ENCODE results near the gene UGT1A5. TPM values are rescaled to one million over a fixed set of nuclear protein-coding genes. Genes with fewer than 3 reads are reported as not detected.
"Not testable (repeated sequence)": the region's sequence is repeated elsewhere in the genome, so short reads cannot be mapped to it uniquely, and the experiment has no call there.

UGT1A5 gene
- total RNA-seq, 2 experiments from 2014 or later, result not detected

GRCh38 chr2:233707940-233708644 is 4.6 kb upstream of the UGT1A5 start:
- Mint-ChIP-seq H3K4me3 (no peak overlapping the region), H3K27me3 (peaks cover 16% of the 10 kb centered on the region), H3K36me3 (peaks cover 2% of the 10 kb centered on the region), H3K9me3 (peaks cover 6% of the 10 kb centered on the region), H3K4me1 (no peaks in the 10 kb centered on the region), H3K27ac (no peak overlapping the region)
- no peak for DNase-seq

GRCh38 chr2:233708942-233709341 is 3.8 kb upstream of the UGT1A5 start:
- peaks cover 7% of the 10 kb centered on the region for H3K4me1 Mint-ChIP-seq
- H3K9me3 Mint-ChIP-seq, result peaks cover 4% of the 10 kb centered on the region
- peaks cover 16% of the 10 kb centered on the region for H3K27me3 Mint-ChIP-seq
- H3K36me3 Mint-ChIP-seq, result peaks cover 2% of the 10 kb centered on the region
- no peak for DNase-seq
- no peak overlapping the region for H3K27ac Mint-ChIP-seq
- no peak overlapping the region for H3K4me3 Mint-ChIP-seq

- H3K4me3 Mint-ChIP-seq, result no peak overlapping the region
- H3K36me3 Mint-ChIP-seq, result no peaks in the 10 kb centered on the region
- no peaks in the 10 kb centered on the region for H3K9me3 Mint-ChIP-seq
- DNase-seq, result peak; percentile 65
- peaks cover 22% of the 10 kb centered on the region for H3K27me3 Mint-ChIP-seq
- H3K27ac Mint-ChIP-seq, result no peak overlapping the region
- H3K4me1 Mint-ChIP-seq, result peaks cover 8% of the 10 kb centered on the region
Measured at GRCh38 chr2:233711312-233712008, 1.2 kb upstream of the UGT1A5 start.

- Mint-ChIP-seq H3K36me3 (no peaks in the 10 kb centered on the region), H3K9me3 (no peaks in the 10 kb centered on the region), H3K4me1 (peaks cover 8% of the 10 kb centered on the region), H3K4me3 (no peak overlapping the region), H3K27me3 (peaks cover 30% of the 10 kb centered on the region), H3K27ac (no peak overlapping the region)
- no peak for DNase-seq
Measured at GRCh38 chr2:233713262-233713615, 532 bp downstream of the UGT1A5 start.

GRCh38 chr2:233714121-233714520 is 1.4 kb downstream of the UGT1A5 start:
- no peaks in the 10 kb centered on the region for H3K9me3 Mint-ChIP-seq
- no peak for DNase-seq
- H3K27me3 Mint-ChIP-seq, result peaks cover 34% of the 10 kb centered on the region
- H3K4me1 Mint-ChIP-seq, result peaks cover 8% of the 10 kb centered on the region
- H3K27ac Mint-ChIP-seq, result no peak overlapping the region
- no peak overlapping the region for H3K4me3 Mint-ChIP-seq
- H3K36me3 Mint-ChIP-seq, result no peaks in the 10 kb centered on the region

GRCh38 chr2:233718552-233718951 is 5.8 kb downstream of the UGT1A5 start, which contains the start of gene UGT1A4:
Gene UGT1A4 (plus strand): TSS chr2:233718736. CDS start chr2:233718821, 85 bp downstream.
- no peak within 1 kb of the TSS for H3K27ac Mint-ChIP-seq
- H3K27me3 Mint-ChIP-seq, result peaks cover 33% of the 10 kb centered on the region
- no peaks in the 10 kb centered on the region for H3K36me3 Mint-ChIP-seq
- no peak for DNase-seq
- no peaks in the 10 kb centered on the region for H3K9me3 Mint-ChIP-seq
- H3K4me1 Mint-ChIP-seq, result peaks cover 5% of the 10 kb centered on the region
- no peak within 1 kb of the TSS for H3K4me3 Mint-ChIP-seq

- peaks cover 16% of the 10 kb centered on the region for H3K27me3 Mint-ChIP-seq
- DNase-seq, result no peak
- no peak within 1 kb of the TSS for H3K4me3 Mint-ChIP-seq
- no peak within 1 kb of the TSS for H3K27ac Mint-ChIP-seq
- H3K4me1 Mint-ChIP-seq, result no peaks in the 10 kb centered on the region
- no peaks in the 10 kb centered on the region for H3K36me3 Mint-ChIP-seq
- no peaks in the 10 kb centered on the region for H3K9me3 Mint-ChIP-seq
Measured at GRCh38 chr2:233728723-233729301, 16.1 kb downstream of the UGT1A5 start, which contains the start of gene UGT1A3. Gene UGT1A3 (plus strand): TSS chr2:233729042. CDS start chr2:233729127, 85 bp downstream.

- not testable (repeated sequence) for H3K9me3 Mint-ChIP-seq, H3K36me3 Mint-ChIP-seq, DNase-seq, H3K4me1 Mint-ChIP-seq, H3K27ac Mint-ChIP-seq, H3K4me3 Mint-ChIP-seq
- peaks cover 16% of the 10 kb centered on the region for H3K27me3 Mint-ChIP-seq
Measured at GRCh38 chr2:233736868-233737653, 24.4 kb downstream of the UGT1A5 start.

GRCh38 chr2:233740870-233741269 is 28.2 kb downstream of the UGT1A5 start:
- H3K27ac Mint-ChIP-seq, result no peak overlapping the region
- H3K36me3 Mint-ChIP-seq, result no peaks in the 10 kb centered on the region
- no peaks in the 10 kb centered on the region for H3K9me3 Mint-ChIP-seq
- DNase-seq, result no peak
- H3K27me3 Mint-ChIP-seq, result peaks cover 17% of the 10 kb centered on the region
- no peak overlapping the region for H3K4me3 Mint-ChIP-seq
- H3K4me1 Mint-ChIP-seq, result no peaks in the 10 kb centered on the region

- H3K27me3 Mint-ChIP-seq, result peaks cover 12% of the 10 kb centered on the region
- no peaks in the 10 kb centered on the region for H3K4me1 Mint-ChIP-seq
- no peak overlapping the region for H3K4me3 Mint-ChIP-seq
- H3K27ac Mint-ChIP-seq, result no peak overlapping the region
- no peak for DNase-seq
- no peaks in the 10 kb centered on the region for H3K36me3 Mint-ChIP-seq
- H3K9me3 Mint-ChIP-seq, result no peaks in the 10 kb centered on the region
Measured at GRCh38 chr2:233743464-233744259, 31.0 kb downstream of the UGT1A5 start.

GRCh38 chr2:233745073-233745755 is 32.5 kb downstream of the UGT1A5 start:
- no peak for DNase-seq
- Mint-ChIP-seq H3K9me3 (peaks cover 5% of the 10 kb centered on the region), H3K4me3 (no peak overlapping the region), H3K27me3 (peaks cover 18% of the 10 kb centered on the region), H3K4me1 (no peaks in the 10 kb centered on the region), H3K27ac (no peak overlapping the region), H3K36me3 (no peaks in the 10 kb centered on the region)

GRCh38 chr2:233745838-233746237 is 33.1 kb downstream of the UGT1A5 start:
- H3K4me3 Mint-ChIP-seq, H3K36me3 Mint-ChIP-seq, H3K4me1 Mint-ChIP-seq, H3K9me3 Mint-ChIP-seq, DNase-seq, H3K27ac Mint-ChIP-seq: not testable (repeated sequence)
- H3K27me3 Mint-ChIP-seq, result peaks cover 20% of the 10 kb centered on the region

- Mint-ChIP-seq H3K4me1 (no peaks in the 10 kb centered on the region), H3K4me3 (no peak overlapping the region), H3K27me3 (peaks cover 20% of the 10 kb centered on the region), H3K36me3 (no peaks in the 10 kb centered on the region), H3K9me3 (peaks cover 6% of the 10 kb centered on the region), H3K27ac (no peak overlapping the region)
- DNase-seq, result no peak
Measured at GRCh38 chr2:233746475-233747282, 34.0 kb downstream of the UGT1A5 start.
